ENCODE data around the gene APP. TPM values are rescaled to one million over a fixed set of nuclear protein-coding genes. Genes with fewer than 3 reads are reported as not detected.

APP gene
- total RNA-seq, result 1,771 and 1,790 TPM in 2 replicates

- DNase-seq (ENCODE audit: extremely low read depth, low read depth, low spot score), result no peak
These were observed at the start of gene APP for GRCh38 chr21:26170471-26171257. TSS of gene APP (minus strand) at chr21:26170770. CDS start at chr21:26170620, 150 bp downstream.

GRCh38 chr21:26212220-26212619, 41.6 kb upstream of the APP start:
- DNase-seq (ENCODE audit: extremely low read depth, low read depth, low spot score), result no peak

- DNase-seq (ENCODE audit: extremely low read depth, low read depth, low spot score), result no peak
These were observed 40.0 kb upstream of the APP start for GRCh38 chr21:26210614-26211013.

GRCh38 chr21:26207021-26207420, 36.5 kb upstream of the APP start:
- no peak for DNase-seq (ENCODE audit: extremely low read depth, low read depth, low spot score)

- DNase-seq (ENCODE audit: extremely low read depth, low read depth, low spot score), result no peak
These were observed 28.9 kb upstream of the APP start for GRCh38 chr21:26199456-26199855.

GRCh38 chr21:26195708-26196107, 25.1 kb upstream of the APP start:
- no peak for DNase-seq (ENCODE audit: extremely low read depth, low read depth, low spot score)

GRCh38 chr21:26194811-26195251, 24.3 kb upstream of the APP start:
- no peak for DNase-seq (ENCODE audit: extremely low read depth, low read depth, low spot score)

- DNase-seq (ENCODE audit: extremely low read depth, low read depth, low spot score), result no peak
These were observed 23.8 kb upstream of the APP start for GRCh38 chr21:26194326-26194725.

GRCh38 chr21:26191609-26192008, 21.0 kb upstream of the APP start:
- DNase-seq (ENCODE audit: extremely low read depth, low read depth, low spot score), result no peak

- DNase-seq (ENCODE audit: extremely low read depth, low read depth, low spot score), result no peak
These were observed 17.9 kb upstream of the APP start for GRCh38 chr21:26188422-26188821.

GRCh38 chr21:26185446-26185845, 14.9 kb upstream of the APP start:
- DNase-seq (ENCODE audit: extremely low read depth, low read depth, low spot score), result no peak

- no peak for DNase-seq (ENCODE audit: extremely low read depth, low read depth, low spot score)
These were observed 14.5 kb upstream of the APP start for GRCh38 chr21:26185021-26185420.

GRCh38 chr21:26179501-26179900, 8.9 kb upstream of the APP start:
- no peak for DNase-seq (ENCODE audit: extremely low read depth, low read depth, low spot score)

GRCh38 chr21:26177746-26178426, 7.3 kb upstream of the APP start:
- DNase-seq (ENCODE audit: extremely low read depth, low read depth, low spot score), result no peak

GRCh38 chr21:26177187-26177586, 6.6 kb upstream of the APP start:
- no peak for DNase-seq (ENCODE audit: extremely low read depth, low read depth, low spot score)

- no peak for DNase-seq (ENCODE audit: extremely low read depth, low read depth, low spot score)
These were observed 909 bp upstream of the APP start for GRCh38 chr21:26171258-26172100.

GRCh38 chr21:26169611-26170470, 729 bp downstream of the APP start:
- no peak for DNase-seq (ENCODE audit: extremely low read depth, low read depth, low spot score)

- DNase-seq (ENCODE audit: extremely low read depth, low read depth, low spot score), result no peak
These were observed 1.4 kb downstream of the APP start for GRCh38 chr21:26169061-26169610.

GRCh38 chr21:26168371-26168770, 2.2 kb downstream of the APP start:
- DNase-seq (ENCODE audit: extremely low read depth, low read depth, low spot score), result no peak

- DNase-seq (ENCODE audit: extremely low read depth, low read depth, low spot score), result no peak
These were observed 3.0 kb downstream of the APP start for GRCh38 chr21:26167593-26167992.
